Esophagus muscularis mucosa (tissue), 4 donors: ENCODE data around the gene MICB. TPM values are rescaled to one million over a fixed set of nuclear protein-coding genes. Genes with fewer than 3 reads are reported as not detected.

Experiments used
- DNase-seq: peaks from one replicate; pipeline ENCODE4 v3.0.0-alpha.2; 2017; ENCODE audit errors: extremely low spot score
- H3K27ac ChIP-seq, 4 donors: fragments of 200-600 bp; sonication (generic); replicated peaks in 1 of 4; 1 replicate in 3 of 4; 2 replicates in 1 of 4; pipeline ENCODE4 v1.5.1; 2016 to 2019; ENCODE audit warnings: mild to moderate bottlenecking in 1 of 4
- H3K27me3 ChIP-seq, 4 donors: fragments of 200-600 bp; sonication (generic); one replicate each; pipeline versions ENCODE4 v1.5.1 to v1.6.0; 2016 to 2019
- H3K36me3 ChIP-seq, 4 donors: fragments of 200-600 bp; sonication (generic); one replicate each; pipeline ENCODE4 v1.5.1; 2016 to 2019
- H3K4me1 ChIP-seq, 4 donors: fragments of 200-600 bp; sonication (generic); one replicate each; pipeline ENCODE4 v1.5.1; 2016 to 2019
- H3K4me3 ChIP-seq, 4 donors: fragments of 200-600 bp; sonication (generic); 1 replicate in 2 of 4; 2 replicates in 2 of 4; pipeline ENCODE4 v1.5.1; 2016 to 2019; ENCODE audit warnings: mild to moderate bottlenecking in 4 of 4, moderate library complexity in 1 of 4
- H3K9me3 ChIP-seq, 4 donors: fragments of 200-600 bp; sonication (generic); 1 replicate in 3 of 4; 2 replicates in 1 of 4; pipeline ENCODE4 v1.5.1; 2016 to 2019
- CTCF ChIP-seq, 3 experiments: fragments of 200-600 bp in 2 of 3; fragments of 450-650 bp in 1 of 3; sonication (generic) in 2 of 3; IDR thresholded peaks; one replicate each; pipeline ENCODE4 v1.5.1; 2017 to 2019; ENCODE audit warnings: antibody characterized with exemption in 3 of 3, mild to moderate bottlenecking in 2 of 3, moderate library complexity in 1 of 3
- EP300 ChIP-seq: sonication (generic); formaldehyde crosslinking; IDR thresholded peaks from one replicate; pipeline ENCODE4 v1.6.1; 2017; ENCODE audit warnings: antibody characterized with exemption
- POLR2A ChIP-seq: fragments of 450-650 bp; IDR thresholded peaks from one replicate; pipeline ENCODE4 v1.6.1; 2017; ENCODE audit warnings: antibody characterized with exemption, moderate library complexity, mild to moderate bottlenecking, low read depth
- POLR2AphosphoS5 ChIP-seq, 2 donors: sonication (generic); formaldehyde crosslinking; IDR thresholded peaks; one replicate each; pipeline ENCODE4 v1.6.1; 2017; ENCODE audit warnings: antibody characterized with exemption in 2 of 2
- WGBS: methylation state at CpG from one replicate; pipeline ENCODE4 v1.1.5; 2018; 5-methylcytosine and 5-hydroxymethylcytosine counted together
- intact Hi-C: fragments of 100-400 bp; cut with DNase I; formaldehyde crosslinking; loops from one replicate; pipeline ENCODE4 v1.15.1; 2023
- total RNA-seq, 4 donors: library from RNA; depleted of rRNA; stranded (reverse); fragments of >200 nt; gene quantifications; one replicate each; pipeline versions ENCODE4 v1.1.0 to v1.2.1, GENCODE V29; 2016

The MICB gene
- total RNA-seq, 4 donors from 2014 or later: 0.46 to 2.9 (median 1.7) TPM

DNA sequence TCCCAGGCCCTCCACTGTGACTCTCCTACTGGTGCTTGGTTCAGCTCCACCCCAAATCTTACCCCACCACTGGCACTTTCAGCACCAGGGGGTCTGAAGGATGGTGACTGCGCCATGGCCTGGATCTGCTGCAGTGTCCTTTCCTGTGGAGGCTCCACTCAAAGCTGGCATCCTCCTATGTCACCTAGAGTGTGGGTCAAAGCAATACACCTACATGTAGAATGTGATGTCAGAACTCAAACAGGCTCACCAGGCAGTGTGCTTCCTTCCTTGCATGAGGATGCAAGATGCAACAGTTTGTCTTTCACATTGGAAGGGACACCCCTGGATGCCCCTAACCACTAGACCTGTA is 32.8 kb upstream of the MICB start:
- intact Hi-C loops: no loop called here
- WGBS: 91% methylated on average over 1 of the region's 1 CpG
- H3K4me3 ChIP-seq: peak overlapping the region in 2 of 4 donors; percentile 10 to 46
- DNase-seq: peak; percentile 79
- H3K27me3 ChIP-seq: no peaks in the 10 kb centered on the region
- no peaks in the 10 kb centered on the region for H3K36me3 ChIP-seq
- no peaks in the 10 kb centered on the region for H3K9me3 ChIP-seq
- no peak for TF ChIP-seq POLR2AphosphoS5 (IDR thresholded peaks at IDR 0.05)
- TF ChIP-seq EP300: no peak
- no peak for TF ChIP-seq CTCF (IDR thresholded peaks at IDR 0.05)
- TF ChIP-seq POLR2A: no peak
- peaks cover 5 to 27% (median 14%) of the 10 kb centered on the region in 4 donors for H3K4me1 ChIP-seq
- H3K27ac ChIP-seq: no peak overlapping the region

DNA sequence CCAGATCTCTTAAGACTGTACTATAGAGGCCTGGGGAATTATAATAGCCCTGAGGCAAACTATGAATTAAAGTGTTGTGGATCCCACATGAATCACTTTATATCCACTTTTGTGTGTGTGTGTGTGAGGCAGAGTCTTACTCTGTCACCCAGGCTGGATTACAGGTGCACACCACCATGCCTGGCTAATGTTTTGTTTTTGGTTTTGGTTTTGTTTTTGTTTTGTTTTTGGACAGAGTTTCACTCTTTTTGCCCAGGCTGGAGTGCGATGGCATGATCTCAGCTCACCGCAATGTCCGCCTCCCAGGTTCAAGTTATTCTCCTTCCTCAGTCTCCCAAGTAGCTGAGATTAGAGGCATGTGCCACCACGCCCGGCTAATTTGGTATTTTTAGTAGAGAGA is 32.2 kb upstream of the MICB start:
- TF ChIP-seq EP300 (no peak), CTCF (IDR thresholded peaks at IDR 0.05) (no peak), POLR2AphosphoS5 (IDR thresholded peaks at IDR 0.05) (no peak), POLR2A (no peak)
- Histone ChIP-seq H3K27me3 (no peaks in the 10 kb centered on the region), H3K4me1 (peaks cover 5 to 27% (median 14%) of the 10 kb centered on the region in 4 donors), H3K27ac (no peak overlapping the region), H3K36me3 (no peaks in the 10 kb centered on the region), H3K4me3 (no peak overlapping the region), H3K9me3 (no peaks in the 10 kb centered on the region)
- intact Hi-C loops: no loop called here
- DNase-seq: no peak
- 93% methylated on average over 5 of the region's 5 CpGs for WGBS

GRCh38 chr6:31466466-31466865 is 31.5 kb upstream of the MICB start:
- intact Hi-C loops: no loop called here
- H3K36me3 ChIP-seq: no peaks in the 10 kb centered on the region
- no peak overlapping the region for H3K27ac ChIP-seq
- 92% methylated on average over 4 of the region's 4 CpGs for WGBS
- TF ChIP-seq CTCF (IDR thresholded peaks at IDR 0.05) (no peak), POLR2A (no peak), EP300 (no peak), POLR2AphosphoS5 (IDR thresholded peaks at IDR 0.05) (no peak)
- peak; percentile 72 for DNase-seq
- no peaks in the 10 kb centered on the region for H3K27me3 ChIP-seq
- H3K4me1 ChIP-seq: peaks cover 5 to 27% (median 14%) of the 10 kb centered on the region in 4 donors
- no peak overlapping the region for H3K4me3 ChIP-seq
- H3K9me3 ChIP-seq: no peaks in the 10 kb centered on the region

- H3K27ac ChIP-seq: no peak overlapping the region
- H3K9me3 ChIP-seq: no peaks in the 10 kb centered on the region
- intact Hi-C loops: no loop called here
- no peaks in the 10 kb centered on the region for H3K36me3 ChIP-seq
- peak; percentile 68 for DNase-seq
- H3K4me3 ChIP-seq: no peak overlapping the region
- H3K4me1 ChIP-seq: peaks cover 5 to 22% (median 13%) of the 10 kb centered on the region in 4 donors
- H3K27me3 ChIP-seq: no peaks in the 10 kb centered on the region
- no peak for TF ChIP-seq POLR2A
- WGBS: 61% methylated on average over 7 of the region's 8 CpGs
These were observed 30.8 kb upstream of the MICB start for GRCh38 chr6:31467151-31467550.

GRCh38 chr6:31468311-31468710 is 29.6 kb upstream of the MICB start:
- 91% methylated on average over 2 of the region's 2 CpGs for WGBS
- TF ChIP-seq POLR2A (no peak), CTCF (IDR thresholded peaks at IDR 0.05) (no peak), POLR2AphosphoS5 (IDR thresholded peaks at IDR 0.05) (no peak), EP300 (no peak)

More at GRCh38 chr6:31468311-31468710, 29.6 kb upstream of the MICB start:
- Histone ChIP-seq H3K27ac (no peak overlapping the region), H3K27me3 (no peaks in the 10 kb centered on the region), H3K36me3 (no peaks in the 10 kb centered on the region), H3K4me1 (peaks cover 0 to 11% (median 4%) of the 10 kb centered on the region in 4 donors), H3K9me3 (no peaks in the 10 kb centered on the region), H3K4me3 (no peak overlapping the region)
- intact Hi-C loops: no loop called here
- DNase-seq: no peak
